Type B pancreatic cell (in vitro differentiated cells): ENCODE data around the gene MARCHF2. TPM values are rescaled to one million over a fixed set of nuclear protein-coding genes. Genes with fewer than 3 reads are reported as not detected.

ENCODE experiments used
- DNase-seq: peaks from one replicate; pipeline ENCODE4 v3.0.0; 2021; ENCODE audit warnings: mixed read lengths; ENCODE audit not compliant: unreplicated experiment; ENCODE audit errors: extremely low spot score
- H3K27ac Mint-ChIP-seq: 2 replicates; pipeline ENCODE4 v1.8.0; 2021; ENCODE audit warnings: mild to moderate bottlenecking, mixed read lengths
- H3K27me3 Mint-ChIP-seq: 2 replicates; pipeline ENCODE4 v1.8.0; 2021; ENCODE audit warnings: mixed read lengths
- H3K36me3 Mint-ChIP-seq: 2 replicates; pipeline ENCODE4 v1.8.0; 2021; ENCODE audit warnings: mixed read lengths
- H3K4me1 Mint-ChIP-seq: one replicate; pipeline ENCODE4 v1.8.0; 2021; ENCODE audit warnings: mixed read lengths; ENCODE audit not compliant: unreplicated experiment
- H3K4me3 Mint-ChIP-seq: 2 replicates; pipeline ENCODE4 v1.8.0; 2021; ENCODE audit warnings: mild to moderate bottlenecking, mixed read lengths
- H3K9me3 Mint-ChIP-seq: 2 replicates; pipeline ENCODE4 v1.8.0; 2021; ENCODE audit warnings: mixed read lengths
- total RNA-seq: library from RNA; stranded (reverse); gene quantifications from 2 replicates; pipeline ENCODE4 v1.2.1, GENCODE V29; 2021; ENCODE audit warnings: low replicate concordance
- TF ChIP-seq, protein P1 (sequence below): fragments of 200-600 bp; sonication (generic); conservative IDR thresholded peaks from 2 replicates; pipeline ENCODE4 v1.5.0; 2021; ENCODE audit warnings: antibody characterized with exemption, mild to moderate bottlenecking

MARCHF2 gene
- total RNA-seq, 1 donor from 2014 or later = 15.5 TPM

DNA sequence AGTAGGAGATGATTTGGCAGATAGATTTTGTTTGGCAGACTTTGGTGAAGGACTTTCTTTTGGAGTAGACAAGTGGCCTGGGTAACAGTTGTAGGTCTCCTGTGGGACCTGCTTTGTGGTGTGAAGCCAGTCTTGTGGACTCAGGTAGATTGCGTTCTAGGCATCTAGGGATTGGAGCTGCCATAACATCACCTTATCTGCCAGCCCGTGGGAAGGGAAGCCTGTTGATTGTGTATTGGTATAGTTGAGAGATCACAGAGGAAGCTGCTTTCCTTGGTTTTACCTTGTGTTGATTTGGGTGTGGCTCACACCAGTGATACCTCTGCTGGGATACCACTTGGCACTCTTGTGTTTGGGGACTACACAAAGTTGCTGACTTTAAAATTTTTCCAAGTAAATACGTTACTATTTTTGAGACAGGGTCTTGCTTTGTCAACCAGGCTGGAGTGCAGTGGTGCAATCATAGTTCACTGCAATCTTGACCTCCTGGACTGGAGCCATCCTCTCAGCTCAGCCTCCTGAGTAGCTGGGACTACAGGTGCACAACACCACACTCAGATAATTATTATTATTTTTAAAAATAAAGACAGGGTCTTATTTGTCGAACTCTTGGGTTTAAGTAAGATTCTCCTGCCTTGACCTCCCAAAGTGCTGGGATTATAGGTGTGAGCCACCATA is 39.5 kb downstream of the MARCHF2 start:
- Mint-ChIP-seq H3K36me3 (peaks cover 36% of the 10 kb centered on the region), H3K9me3 (no peaks in the 10 kb centered on the region), H3K4me1 (peaks cover 64% of the 10 kb centered on the region)

DNA sequence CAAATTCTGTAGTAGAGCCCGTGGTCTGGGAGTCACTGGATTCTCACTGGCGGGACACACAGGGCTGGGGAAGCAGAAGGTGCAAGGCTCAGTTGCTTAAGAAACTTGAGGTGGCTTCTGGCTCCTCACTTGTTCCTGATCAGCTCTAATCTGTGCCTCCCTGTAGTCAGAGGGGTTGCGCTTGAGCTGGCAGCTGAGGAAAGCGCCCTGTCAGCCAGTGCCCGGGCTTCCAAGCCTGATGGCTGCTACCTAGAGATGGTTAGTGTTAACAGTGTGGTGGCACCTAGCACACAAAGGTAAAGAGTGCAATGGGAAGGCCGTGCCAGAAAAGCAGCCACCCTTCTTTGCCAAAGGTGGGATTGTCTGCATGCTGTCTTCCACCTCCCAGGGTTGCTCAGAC is 40.5 kb downstream of the MARCHF2 start:
- Mint-ChIP-seq H3K4me3 (no peak overlapping the region), H3K4me1 (peaks cover 68% of the 10 kb centered on the region), H3K27ac (peak overlapping the region; percentile 29), H3K9me3 (no peaks in the 10 kb centered on the region), H3K27me3 (no peaks in the 10 kb centered on the region), H3K36me3 (peaks cover 35% of the 10 kb centered on the region)
- DNase-seq = no peak
- TF ChIP-seq, protein P1, sequence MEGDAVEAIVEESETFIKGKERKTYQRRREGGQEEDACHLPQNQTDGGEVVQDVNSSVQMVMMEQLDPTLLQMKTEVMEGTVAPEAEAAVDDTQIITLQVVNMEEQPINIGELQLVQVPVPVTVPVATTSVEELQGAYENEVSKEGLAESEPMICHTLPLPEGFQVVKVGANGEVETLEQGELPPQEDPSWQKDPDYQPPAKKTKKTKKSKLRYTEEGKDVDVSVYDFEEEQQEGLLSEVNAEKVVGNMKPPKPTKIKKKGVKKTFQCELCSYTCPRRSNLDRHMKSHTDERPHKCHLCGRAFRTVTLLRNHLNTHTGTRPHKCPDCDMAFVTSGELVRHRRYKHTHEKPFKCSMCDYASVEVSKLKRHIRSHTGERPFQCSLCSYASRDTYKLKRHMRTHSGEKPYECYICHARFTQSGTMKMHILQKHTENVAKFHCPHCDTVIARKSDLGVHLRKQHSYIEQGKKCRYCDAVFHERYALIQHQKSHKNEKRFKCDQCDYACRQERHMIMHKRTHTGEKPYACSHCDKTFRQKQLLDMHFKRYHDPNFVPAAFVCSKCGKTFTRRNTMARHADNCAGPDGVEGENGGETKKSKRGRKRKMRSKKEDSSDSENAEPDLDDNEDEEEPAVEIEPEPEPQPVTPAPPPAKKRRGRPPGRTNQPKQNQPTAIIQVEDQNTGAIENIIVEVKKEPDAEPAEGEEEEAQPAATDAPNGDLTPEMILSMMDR = no peak

More for the DNA sequence above, 39.5 kb downstream of the MARCHF2 start:
- Mint-ChIP-seq H3K27ac (peak overlapping the region; percentile 37), H3K27me3 (no peaks in the 10 kb centered on the region), H3K4me3 (no peak overlapping the region)
- TF ChIP-seq, protein P1 = no peak
- no peak for DNase-seq

DNA sequence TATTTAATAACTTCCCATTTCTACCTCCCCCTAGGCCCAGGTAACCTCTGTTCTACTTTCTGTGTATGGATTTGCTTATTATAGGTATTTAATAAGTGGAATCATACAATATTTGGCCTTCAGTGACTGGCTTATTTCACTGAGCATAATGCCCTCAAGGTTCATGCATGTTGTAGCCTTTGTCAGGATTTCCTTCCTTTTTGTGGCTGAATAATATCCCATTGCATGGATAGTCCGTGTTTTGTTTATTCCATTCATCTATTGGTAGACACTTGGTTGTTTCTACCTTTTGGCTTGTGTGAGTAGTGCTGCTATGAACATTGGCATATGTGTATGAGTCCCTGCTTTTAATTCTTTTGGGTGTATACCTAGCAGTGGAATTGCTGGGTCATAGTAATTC is 41.1 kb downstream of the MARCHF2 start:
- DNase-seq = no peak
- Mint-ChIP-seq H3K27ac (peak overlapping the region; percentile 29), H3K27me3 (no peaks in the 10 kb centered on the region), H3K4me3 (no peak overlapping the region), H3K4me1 (peaks cover 64% of the 10 kb centered on the region), H3K36me3 (peaks cover 35% of the 10 kb centered on the region), H3K9me3 (no peaks in the 10 kb centered on the region)
- TF ChIP-seq, protein P1 = no peak

DNA sequence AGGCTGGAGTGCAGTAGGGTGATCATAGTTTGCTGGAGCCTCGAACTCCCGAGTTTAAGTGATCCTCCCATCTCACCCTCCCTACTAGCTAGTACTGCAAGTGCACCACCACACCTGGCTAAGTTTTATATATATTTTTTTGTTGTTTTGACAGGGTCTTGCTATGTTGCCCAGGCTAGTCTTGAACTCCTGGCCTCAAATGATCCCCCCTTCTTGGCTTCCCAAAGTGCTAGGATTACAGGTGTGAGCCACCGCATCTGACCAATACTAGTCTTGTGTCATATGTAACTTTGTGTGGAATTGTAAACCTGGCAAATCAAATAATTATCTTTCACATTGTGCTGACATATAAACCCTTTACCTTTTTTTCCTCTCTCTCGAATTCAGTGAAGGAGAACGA is 41.9 kb downstream of the MARCHF2 start:
- Mint-ChIP-seq H3K9me3 (no peaks in the 10 kb centered on the region), H3K4me3 (no peak overlapping the region), H3K4me1 (peaks cover 68% of the 10 kb centered on the region), H3K27ac (no peak overlapping the region), H3K36me3 (peaks cover 33% of the 10 kb centered on the region), H3K27me3 (no peaks in the 10 kb centered on the region)
- no peak for DNase-seq
- TF ChIP-seq, protein P1 = no peak

DNA sequence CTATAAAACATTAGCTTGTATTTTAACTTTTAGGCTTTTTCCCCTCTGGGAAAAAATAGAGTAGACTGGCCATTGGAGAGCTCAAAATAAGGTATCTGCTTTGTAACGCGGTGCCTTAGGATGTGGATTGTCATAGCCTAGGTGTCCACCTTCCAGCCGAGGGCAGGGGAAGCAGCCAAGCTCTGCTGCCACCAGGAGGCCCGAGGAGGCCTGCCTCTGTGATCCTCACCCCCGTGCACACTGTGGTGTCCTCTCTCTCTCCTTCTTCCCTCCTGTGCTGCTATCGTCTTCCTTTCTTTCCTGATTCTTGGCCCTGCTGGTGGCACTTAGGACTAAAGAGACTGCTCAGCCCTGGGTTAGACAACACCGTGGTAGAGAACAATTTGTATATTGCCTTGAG is 43.0 kb downstream of the MARCHF2 start:
- DNase-seq = no peak
- H3K27ac Mint-ChIP-seq = peak overlapping the region; percentile 66
- no peaks in the 10 kb centered on the region for H3K27me3 Mint-ChIP-seq
- H3K4me1 Mint-ChIP-seq = peaks cover 75% of the 10 kb centered on the region
- H3K4me3 Mint-ChIP-seq = no peak overlapping the region
- H3K36me3 Mint-ChIP-seq = peaks cover 35% of the 10 kb centered on the region
- TF ChIP-seq, protein P1 = peak; percentile 32
- no peaks in the 10 kb centered on the region for H3K9me3 Mint-ChIP-seq
